Panc1 (cell line): Measurements from ENCODE around the gene FIG4.

Experiments
- CTCF ChIP-seq: fragments of 450-650 bp; IDR thresholded peaks from 2 replicates; pipeline ENCODE4 v1.5.1; 2017; ENCODE audit warnings: mild to moderate bottlenecking
- POLR2AphosphoS5 ChIP-seq: IDR thresholded peaks from 2 replicates; pipeline ENCODE4 v1.6.1; 2012; ENCODE audit warnings: mild to moderate bottlenecking, low read depth, low read length, moderate library complexity

GRCh38 chr6:109766167-109766566 lies 75.1 kb downstream of the FIG4 start:
- TF ChIP-seq POLR2AphosphoS5 (no peak), CTCF (no peak)
